ENCODE results near the gene C19orf18. TPM values are rescaled to one million over a fixed set of nuclear protein-coding genes. Genes with fewer than 3 reads are reported as not detected.

The C19orf18 gene
- total and polyA plus RNA-seq, 2 of the 4 experiments (the other 2 are of a cell fraction), result 0.15 TPM; not detected in 1

DNA sequence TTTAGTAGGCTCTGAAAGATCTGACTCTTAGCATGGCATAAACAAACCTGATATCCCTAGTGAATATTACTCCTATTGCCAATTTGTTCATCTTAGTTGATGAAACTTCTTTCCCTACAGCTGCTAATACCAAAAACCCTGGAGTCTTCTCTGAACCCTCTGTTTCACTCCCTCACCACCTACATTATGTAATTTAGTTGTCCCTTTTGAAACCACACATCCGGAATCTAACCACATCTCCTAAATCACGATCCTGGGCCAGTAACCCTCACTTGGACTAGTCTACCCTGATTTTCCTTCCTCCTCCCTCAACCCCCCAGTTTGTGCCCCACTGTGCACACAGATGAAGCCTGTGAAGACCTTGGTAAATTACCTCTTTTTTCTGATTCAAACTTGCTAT, 28.0 kb downstream of the C19orf18 start:
- 75% methylated on average over 2 of the region's 2 CpGs; no CpG with 5 or more reads in 1 of the 2 experiments for WGBS, 2 experiments (ENCODE audit: extremely low coverage in 2 of 2, insufficient read length in 1 of 2)
- CTCF ChIA-PET, result interaction anchor here (0.6 kb wide), 1 partner anchor 29 kb away, joined by 3 read pairs; no protein-coding TSS in a partner anchor
- H3K9me3 ChIP-seq (ENCODE audit: control insufficient read depth, insufficient read depth, low read length), result peaks cover 45% of the 10 kb centered on the region
- H3K4me1 ChIP-seq (ENCODE audit: control insufficient read depth, insufficient read depth, low read length), result peaks cover 4% of the 10 kb centered on the region; the same call in 1 of the 2 replicates
- TF ChIP-seq RFX5 (IDR thresholded peaks at IDR 0.05; ENCODE audit: low read depth, low read length) (no peak), POLR2A (IDR thresholded peaks at IDR 0.05; ENCODE audit: low read depth, low read length) (no peak), RAD21 (IDR thresholded peaks at IDR 0.05; ENCODE audit: low read length) (no peak), CHD1 (IDR thresholded peaks at IDR 0.05; ENCODE audit: low read depth, low read length) (no peak), FOS (IDR thresholded peaks at IDR 0.05; ENCODE audit: low read depth, low read length) (no peak), MXI1 (IDR thresholded peaks at IDR 0.05; ENCODE audit: borderline replicate concordance, low read depth, low read length) (no peak), SMC3 (IDR thresholded peaks at IDR 0.05; ENCODE audit: low read depth, low read length) (no peak), MAZ (IDR thresholded peaks at IDR 0.05; ENCODE audit: borderline replicate concordance, low read depth, low read length) (no peak), RCOR1 (IDR thresholded peaks at IDR 0.05; ENCODE audit: insufficient replicate concordance, low read length) (no peak), MAFK (IDR thresholded peaks at IDR 0.05; ENCODE audit: low read depth, low read length) (no peak), CEBPB (IDR thresholded peaks at IDR 0.05; ENCODE audit: low read depth, low read length) (no peak), BHLHE40 (IDR thresholded peaks at IDR 0.05; ENCODE audit: low read depth, low read length) (no peak), NFE2L2 (IDR thresholded peaks at IDR 0.05; ENCODE audit: low read depth, low read length) (no peak)
- TF ChIP-seq, protein P1, sequence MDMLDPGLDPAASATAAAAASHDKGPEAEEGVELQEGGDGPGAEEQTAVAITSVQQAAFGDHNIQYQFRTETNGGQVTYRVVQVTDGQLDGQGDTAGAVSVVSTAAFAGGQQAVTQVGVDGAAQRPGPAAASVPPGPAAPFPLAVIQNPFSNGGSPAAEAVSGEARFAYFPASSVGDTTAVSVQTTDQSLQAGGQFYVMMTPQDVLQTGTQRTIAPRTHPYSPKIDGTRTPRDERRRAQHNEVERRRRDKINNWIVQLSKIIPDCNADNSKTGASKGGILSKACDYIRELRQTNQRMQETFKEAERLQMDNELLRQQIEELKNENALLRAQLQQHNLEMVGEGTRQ (IDR thresholded peaks at IDR 0.05; ENCODE audit: low read depth, low read length), result no peak
- TF ChIP-seq, protein P2, sequence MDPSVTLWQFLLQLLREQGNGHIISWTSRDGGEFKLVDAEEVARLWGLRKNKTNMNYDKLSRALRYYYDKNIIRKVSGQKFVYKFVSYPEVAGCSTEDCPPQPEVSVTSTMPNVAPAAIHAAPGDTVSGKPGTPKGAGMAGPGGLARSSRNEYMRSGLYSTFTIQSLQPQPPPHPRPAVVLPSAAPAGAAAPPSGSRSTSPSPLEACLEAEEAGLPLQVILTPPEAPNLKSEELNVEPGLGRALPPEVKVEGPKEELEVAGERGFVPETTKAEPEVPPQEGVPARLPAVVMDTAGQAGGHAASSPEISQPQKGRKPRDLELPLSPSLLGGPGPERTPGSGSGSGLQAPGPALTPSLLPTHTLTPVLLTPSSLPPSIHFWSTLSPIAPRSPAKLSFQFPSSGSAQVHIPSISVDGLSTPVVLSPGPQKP (IDR thresholded peaks at IDR 0.05; ENCODE audit: borderline replicate concordance, low read depth, low read length), result no peak
- TF ChIP-seq, protein P3, sequence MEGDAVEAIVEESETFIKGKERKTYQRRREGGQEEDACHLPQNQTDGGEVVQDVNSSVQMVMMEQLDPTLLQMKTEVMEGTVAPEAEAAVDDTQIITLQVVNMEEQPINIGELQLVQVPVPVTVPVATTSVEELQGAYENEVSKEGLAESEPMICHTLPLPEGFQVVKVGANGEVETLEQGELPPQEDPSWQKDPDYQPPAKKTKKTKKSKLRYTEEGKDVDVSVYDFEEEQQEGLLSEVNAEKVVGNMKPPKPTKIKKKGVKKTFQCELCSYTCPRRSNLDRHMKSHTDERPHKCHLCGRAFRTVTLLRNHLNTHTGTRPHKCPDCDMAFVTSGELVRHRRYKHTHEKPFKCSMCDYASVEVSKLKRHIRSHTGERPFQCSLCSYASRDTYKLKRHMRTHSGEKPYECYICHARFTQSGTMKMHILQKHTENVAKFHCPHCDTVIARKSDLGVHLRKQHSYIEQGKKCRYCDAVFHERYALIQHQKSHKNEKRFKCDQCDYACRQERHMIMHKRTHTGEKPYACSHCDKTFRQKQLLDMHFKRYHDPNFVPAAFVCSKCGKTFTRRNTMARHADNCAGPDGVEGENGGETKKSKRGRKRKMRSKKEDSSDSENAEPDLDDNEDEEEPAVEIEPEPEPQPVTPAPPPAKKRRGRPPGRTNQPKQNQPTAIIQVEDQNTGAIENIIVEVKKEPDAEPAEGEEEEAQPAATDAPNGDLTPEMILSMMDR (conservative IDR thresholded peaks at IDR 0.05; ENCODE audit: low read depth, low read length), result no peak
- no peak overlapping the region for H4K8ac ChIP-seq (ENCODE audit: low read depth in 2 of 2, low read length in 2 of 2)
- DNase-seq (no peak), ATAC-seq (ENCODE audit: low read depth) (no peak)
- H3K79me1 ChIP-seq (ENCODE audit: low read depth in 1 of 2, low read length in 2 of 2), result peaks cover 20 to 37% of the 10 kb centered on the region in 2 experiments
- in situ Hi-C loops (cut with MboI; ENCODE audit: low sequenced_read_pairs), result no loop called here
- no peak overlapping the region for H2BK120ac ChIP-seq (ENCODE audit: low read depth, low read length)
- no peak overlapping the region for H3K56ac ChIP-seq (ENCODE audit: extremely low read depth, insufficient read depth, low read length)
- dilution Hi-C loops (cut with HindIII; ENCODE audit: low sequenced_read_pairs, unreplicated experiment), result no loop called here
- no peak overlapping the region for H2AK9ac ChIP-seq (replicated peaks; ENCODE audit: low read depth, low read length, poor library complexity)
- no peaks in the 10 kb centered on the region for H3K27me3 ChIP-seq (ENCODE audit: control insufficient read depth, insufficient read depth, low read length)
- POLR2A ChIA-PET (ENCODE audit: unreplicated experiment), result no interaction called here
- no peak overlapping the region for H2BK15ac ChIP-seq (ENCODE audit: low read depth, low read length)
- H3K36me3 ChIP-seq (ENCODE audit: control insufficient read depth, insufficient read depth, low read length), result peaks cover 27% of the 10 kb centered on the region
- H3K4me2 ChIP-seq (ENCODE audit: low read depth, low read length), result peak overlapping the region; percentile 85
- H3K14ac ChIP-seq (replicated peaks; ENCODE audit: low read depth, low read length), result no peak overlapping the region
- no peak overlapping the region for H2BK20ac ChIP-seq (ENCODE audit: low read depth, low read length)
- no peaks in the 10 kb centered on the region for H4K20me1 ChIP-seq (ENCODE audit: insufficient read depth, low read length)
- no peak overlapping the region for H3K4ac ChIP-seq (ENCODE audit: low read depth, low read length)
- no peak overlapping the region for H3K4me3 ChIP-seq (ENCODE audit: insufficient read depth, low read depth, low read length)
- no peak overlapping the region for H3K27ac ChIP-seq (ENCODE audit: insufficient read depth, low read length)
- peak overlapping the region; percentile 27 for H2AFZ ChIP-seq (replicated peaks; ENCODE audit: low read length, poor library complexity)
- no peak overlapping the region for H2BK5ac ChIP-seq (ENCODE audit: low read depth, low read length, poor library complexity, severe bottlenecking)
- no peak overlapping the region for H2AK5ac ChIP-seq (ENCODE audit: low read depth, low read length)
- no peak overlapping the region for H3K18ac ChIP-seq (ENCODE audit: low read depth, low read length)
- H3K9me1 ChIP-seq (ENCODE audit: insufficient read depth, low read length), result 0 out of 2 replicates have a peak, but pooled peaks cover 3% of the 10 kb centered on the region
- no TSS peak for BruUV-seq (replicated peaks)
- intact Hi-C loops (cut with micrococcal nuclease), result loop anchor here (2.0 kb wide), 1 partner anchor 208 kb away; no protein-coding TSS in a partner anchor
- H3K23ac ChIP-seq (ENCODE audit: low read depth, low read length), result no peak overlapping the region
- H4K91ac ChIP-seq (ENCODE audit: insufficient read depth, low read depth, low read length), result no peak overlapping the region
- H3K9ac ChIP-seq (ENCODE audit: low read depth, low read length), result no peak overlapping the region
- no peak overlapping the region for H4K5ac ChIP-seq (ENCODE audit: low read depth, low read length)

All from IMR-90 (cell line).